K562 (cell line): ENCODE results near the gene NRN1L. TPM values are rescaled to one million over a fixed set of nuclear protein-coding genes. Genes with fewer than 3 reads are reported as not detected.

Experiments
- CEBPZ ChIP-seq: fragments of 150-350 bp; IDR thresholded peaks from 2 replicates; pipeline ENCODE4 v1.6.1; 2014; ENCODE audit warnings: low read depth, mild to moderate bottlenecking, low read length, borderline replicate concordance
- CHD2 ChIP-seq: IDR thresholded peaks from 2 replicates; pipeline ENCODE4 v1.6.1; 2011; ENCODE audit warnings: low read depth, low read length
- HBP1 ChIP-seq: fragments of 450-650 bp; formaldehyde crosslinking; IDR thresholded peaks from 2 replicates; pipeline ENCODE4 v1.4.0; 2022; ENCODE audit warnings: missing genetic modification characterization
- POLR2AphosphoS5 ChIP-seq: IDR thresholded peaks from 2 replicates; pipeline ENCODE4 v1.6.1; 2011; ENCODE audit warnings: mild to moderate bottlenecking, low read depth, low read length, moderate library complexity; ENCODE audit not compliant: control insufficient read depth, insufficient read depth
- SMARCA5 ChIP-seq: fragments of 450-650 bp; IDR thresholded peaks from 2 replicates; pipeline ENCODE4 v1.6.1; 2016
- SMARCE1 ChIP-seq: fragments of 450-650 bp; IDR thresholded peaks from 2 replicates; pipeline ENCODE4 v1.7.1; 2016; ENCODE audit warnings: mild to moderate bottlenecking
- STAT5A ChIP-seq: IDR thresholded peaks from 2 replicates; pipeline ENCODE4 v1.6.1; 2012; ENCODE audit warnings: low read length, inconsistent platforms, borderline replicate concordance
- ZFP30 ChIP-seq: fragments of 250-450 bp; sonication (Bioruptor Pico); IDR thresholded peaks from 2 replicates; pipeline ENCODE4 v1.8.0; 2022; ENCODE audit warnings: moderate library complexity, mild to moderate bottlenecking, inconsistent platforms, borderline replicate concordance
- ZNF12 ChIP-seq: sonication (generic); formaldehyde crosslinking; IDR thresholded peaks from 2 replicates; pipeline ENCODE4 v1.4.0; 2020; ENCODE audit warnings: mild to moderate bottlenecking, missing genetic modification reagents
- ZNF146 ChIP-seq: IDR thresholded peaks from one replicate; pipeline ENCODE4 v1.6.1; 2018; ENCODE audit warnings: missing compliant biosample characterization; ENCODE audit not compliant: unreplicated experiment
- ZNF239 ChIP-seq: fragments of 250-450 bp; sonication (Bioruptor Pico); IDR thresholded peaks from 2 replicates; pipeline ENCODE4 v1.4.0; 2020; ENCODE audit warnings: mild to moderate bottlenecking
- ZNF347 ChIP-seq: fragments of 450-650 bp; formaldehyde crosslinking; IDR thresholded peaks from 2 replicates; pipeline ENCODE4 v1.4.0; 2020; ENCODE audit warnings: low read depth, mild to moderate bottlenecking, moderate library complexity
- ZNF408 ChIP-seq: fragments of 250-450 bp; sonication (Bioruptor Pico); IDR thresholded peaks from 2 replicates; pipeline ENCODE4 v1.4.0; 2020; ENCODE audit warnings: low read depth, mild to moderate bottlenecking, moderate library complexity
- ZNF507 ChIP-seq: conservative IDR thresholded peaks from 2 replicates; pipeline ENCODE4 v1.6.1; 2017; ENCODE audit warnings: missing genetic modification characterization, missing compliant biosample characterization
- polyA plus RNA-seq, 8 experiments: library from polyadenylated mRNA; depleted of rRNA in 4 of 8; stranded (reverse) in 5 of 8; unstranded in 3 of 8; fragments of >200 nt; fragmentation: Nextera tagmentation in 2 of 8; fragmentation: Illumina TruSeq in 1 of 8; extraction: Ambion mirVana in 2 of 8; extraction: Trizol in 1 of 8; gene quantifications; 2 replicates each; pipeline versions ENCODE4 v1.2.1 to v1.2.3, GENCODE V29; 2011 to 2014; ENCODE audit warnings: inconsistent platforms in 1 of 8, missing spikeins in 1 of 8
- total RNA-seq, 7 experiments: library from RNA; depleted of rRNA in 6 of 7; stranded (reverse); fragments of >200 nt in 6 of 7; fragmentation: Illumina TruSeq in 2 of 7; extraction: Trizol in 2 of 7; gene quantifications; 2 replicates each; pipeline versions ENCODE4 v1.2.1 to v1.2.3, GENCODE V29; 2011 to 2021; ENCODE audit warnings: low replicate concordance in 1 of 7
- TF ChIP-seq, protein P1 (sequence below): IDR thresholded peaks from 2 replicates; pipeline ENCODE4 v1.6.1; 2014; ENCODE audit warnings: antibody characterized with exemption
- TF ChIP-seq, protein P2 (sequence below): sonication (generic); formaldehyde crosslinking; IDR thresholded peaks from 2 replicates; pipeline ENCODE4 v1.8.0; 2023; ENCODE audit warnings: mild to moderate bottlenecking, missing genetic modification reagents
- TF ChIP-seq, protein P3 (sequence below): sonication (generic); formaldehyde crosslinking; IDR thresholded peaks from 2 replicates; pipeline ENCODE4 v1.8.0; 2022; ENCODE audit warnings: missing genetic modification reagents, mild to moderate bottlenecking, borderline replicate concordance
- TF ChIP-seq, protein P4 (sequence below): fragments of 450-650 bp; formaldehyde crosslinking; IDR thresholded peaks from 2 replicates; pipeline ENCODE4 v1.4.0; 2022; ENCODE audit warnings: mild to moderate bottlenecking, moderate library complexity

NRN1L gene
- total and polyA plus RNA-seq, 9 of the 15 experiments (the other 6 are each of a cell fraction or from before 2014, with no cell fraction given), result 0.22 to 0.86 (median 0.61) TPM; not detected in 5

DNA sequence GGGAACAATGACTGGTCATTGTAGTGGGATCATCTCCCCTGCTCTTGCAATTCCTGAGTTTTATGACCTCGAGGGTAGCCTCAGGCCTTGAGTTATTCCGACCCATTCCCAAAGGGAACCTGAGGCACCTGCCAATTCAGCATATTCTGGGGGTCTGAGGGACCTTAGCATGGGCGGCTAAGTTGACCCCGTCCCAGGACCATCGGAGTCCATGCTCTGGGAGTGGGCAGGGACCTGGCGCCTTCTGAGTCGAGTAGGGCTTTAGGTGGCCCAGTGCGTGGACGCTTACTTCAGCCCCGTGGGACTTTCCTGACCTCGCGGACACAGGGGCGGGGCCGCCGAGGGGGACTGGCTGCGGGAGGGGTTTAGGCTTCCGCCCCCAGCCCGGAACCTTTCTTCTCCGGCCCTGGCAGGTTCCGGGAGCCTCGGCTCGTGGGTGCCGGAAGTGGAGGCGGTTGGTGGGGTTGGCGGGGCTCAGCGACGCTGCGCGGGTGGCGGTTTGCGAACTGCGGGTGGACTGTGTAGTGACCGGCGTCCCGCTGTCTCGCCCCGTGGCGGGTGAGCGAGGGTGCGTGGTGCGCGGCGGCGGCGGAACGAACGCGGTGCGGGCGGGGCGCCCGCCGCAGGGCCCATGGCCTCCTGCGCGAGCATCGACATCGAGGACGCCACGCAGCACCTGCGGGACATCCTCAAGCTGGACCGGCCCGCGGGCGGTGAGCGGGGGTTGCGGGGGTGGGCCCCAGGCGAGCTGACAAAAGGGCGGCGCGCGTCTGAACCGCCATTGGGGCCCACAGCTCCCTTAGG, 11.9 kb upstream of the NRN1L start, which contains the start of gene EDC4 (continued):
- TF ChIP-seq, protein P1, sequence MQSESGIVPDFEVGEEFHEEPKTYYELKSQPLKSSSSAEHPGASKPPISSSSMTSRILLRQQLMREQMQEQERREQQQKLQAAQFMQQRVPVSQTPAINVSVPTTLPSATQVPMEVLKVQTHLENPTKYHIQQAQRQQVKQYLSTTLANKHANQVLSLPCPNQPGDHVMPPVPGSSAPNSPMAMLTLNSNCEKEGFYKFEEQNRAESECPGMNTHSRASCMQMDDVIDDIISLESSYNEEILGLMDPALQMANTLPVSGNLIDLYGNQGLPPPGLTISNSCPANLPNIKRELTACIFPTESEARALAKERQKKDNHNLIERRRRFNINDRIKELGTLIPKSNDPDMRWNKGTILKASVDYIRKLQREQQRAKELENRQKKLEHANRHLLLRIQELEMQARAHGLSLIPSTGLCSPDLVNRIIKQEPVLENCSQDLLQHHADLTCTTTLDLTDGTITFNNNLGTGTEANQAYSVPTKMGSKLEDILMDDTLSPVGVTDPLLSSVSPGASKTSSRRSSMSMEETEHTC, result no peak
- TF ChIP-seq HBP1 (CRISPR knock-in tag), result peak; percentile 81; the same call in 1 of the 2 replicates
- TF ChIP-seq, protein P2, sequence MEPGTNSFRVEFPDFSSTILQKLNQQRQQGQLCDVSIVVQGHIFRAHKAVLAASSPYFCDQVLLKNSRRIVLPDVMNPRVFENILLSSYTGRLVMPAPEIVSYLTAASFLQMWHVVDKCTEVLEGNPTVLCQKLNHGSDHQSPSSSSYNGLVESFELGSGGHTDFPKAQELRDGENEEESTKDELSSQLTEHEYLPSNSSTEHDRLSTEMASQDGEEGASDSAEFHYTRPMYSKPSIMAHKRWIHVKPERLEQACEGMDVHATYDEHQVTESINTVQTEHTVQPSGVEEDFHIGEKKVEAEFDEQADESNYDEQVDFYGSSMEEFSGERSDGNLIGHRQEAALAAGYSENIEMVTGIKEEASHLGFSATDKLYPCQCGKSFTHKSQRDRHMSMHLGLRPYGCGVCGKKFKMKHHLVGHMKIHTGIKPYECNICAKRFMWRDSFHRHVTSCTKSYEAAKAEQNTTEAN, result peak; percentile 87
- TF ChIP-seq ZNF12 (CRISPR knock-in tag), result peak; percentile 52; the same call in 1 of the 2 replicates
- TF ChIP-seq ZNF408 (CRISPR knock-in tag), result no peak
- TF ChIP-seq SMARCE1, result no peak
- TF ChIP-seq, protein P3, sequence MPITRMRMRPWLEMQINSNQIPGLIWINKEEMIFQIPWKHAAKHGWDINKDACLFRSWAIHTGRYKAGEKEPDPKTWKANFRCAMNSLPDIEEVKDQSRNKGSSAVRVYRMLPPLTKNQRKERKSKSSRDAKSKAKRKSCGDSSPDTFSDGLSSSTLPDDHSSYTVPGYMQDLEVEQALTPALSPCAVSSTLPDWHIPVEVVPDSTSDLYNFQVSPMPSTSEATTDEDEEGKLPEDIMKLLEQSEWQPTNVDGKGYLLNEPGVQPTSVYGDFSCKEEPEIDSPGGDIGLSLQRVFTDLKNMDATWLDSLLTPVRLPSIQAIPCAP, result no peak
- TF ChIP-seq POLR2AphosphoS5, result peak; percentile 85; the same call in 1 of the 2 replicates
- peak; percentile 67 for TF ChIP-seq CHD2
- no peak for TF ChIP-seq STAT5A
- TF ChIP-seq, protein P4, sequence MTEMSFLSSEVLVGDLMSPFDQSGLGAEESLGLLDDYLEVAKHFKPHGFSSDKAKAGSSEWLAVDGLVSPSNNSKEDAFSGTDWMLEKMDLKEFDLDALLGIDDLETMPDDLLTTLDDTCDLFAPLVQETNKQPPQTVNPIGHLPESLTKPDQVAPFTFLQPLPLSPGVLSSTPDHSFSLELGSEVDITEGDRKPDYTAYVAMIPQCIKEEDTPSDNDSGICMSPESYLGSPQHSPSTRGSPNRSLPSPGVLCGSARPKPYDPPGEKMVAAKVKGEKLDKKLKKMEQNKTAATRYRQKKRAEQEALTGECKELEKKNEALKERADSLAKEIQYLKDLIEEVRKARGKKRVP (CRISPR knock-in tag), result peak; percentile 18; the same call in 1 of the 2 replicates
- TF ChIP-seq ZNF347, result no peak
- TF ChIP-seq CEBPZ, result no peak
- TF ChIP-seq ZNF239, result no peak
- no peak for TF ChIP-seq ZNF146 (CRISPR knock-in tag)
- no peak for TF ChIP-seq ZFP30 (CRISPR knock-in tag)
- TF ChIP-seq SMARCA5, result no peak
- no peak for TF ChIP-seq ZNF507
